Astrocyte of the spinal cord (primary cell): ENCODE measurements around the gene MGLL.

Source experiments
- DNase-seq: peaks from one replicate; pipeline ENCODE4 v3.0.0; 2011; ENCODE audit warnings: low read depth, low spot score
- H3K4me3 ChIP-seq: 2 replicates; pipeline ENCODE4 v1.5.1; 2011; ENCODE audit warnings: low read depth, mild to moderate bottlenecking, low read length, moderate library complexity
- CTCF ChIP-seq: IDR thresholded peaks from 2 replicates; pipeline ENCODE4 v1.5.1; 2012; ENCODE audit warnings: low read depth, mild to moderate bottlenecking, low read length, inconsistent platforms
- in situ Hi-C: cut with HindIII; loops from 2 replicates; pipeline ENCODE4 v1.10.0; 2017; ENCODE audit warnings: low sequenced_read_pairs

Gene MGLL

GRCh38 chr3:127663151-127663550 lies 159.2 kb downstream of the MGLL start:
- TF ChIP-seq CTCF = no peak
- in situ Hi-C loops = no loop called here
- no peak overlapping the region for H3K4me3 ChIP-seq
- no peak for DNase-seq

GRCh38 chr3:127662001-127662469 lies 160.3 kb downstream of the MGLL start:
- DNase-seq = no peak
- in situ Hi-C loops = no loop called here
- TF ChIP-seq CTCF = no peak
- H3K4me3 ChIP-seq = no peak overlapping the region

DNA sequence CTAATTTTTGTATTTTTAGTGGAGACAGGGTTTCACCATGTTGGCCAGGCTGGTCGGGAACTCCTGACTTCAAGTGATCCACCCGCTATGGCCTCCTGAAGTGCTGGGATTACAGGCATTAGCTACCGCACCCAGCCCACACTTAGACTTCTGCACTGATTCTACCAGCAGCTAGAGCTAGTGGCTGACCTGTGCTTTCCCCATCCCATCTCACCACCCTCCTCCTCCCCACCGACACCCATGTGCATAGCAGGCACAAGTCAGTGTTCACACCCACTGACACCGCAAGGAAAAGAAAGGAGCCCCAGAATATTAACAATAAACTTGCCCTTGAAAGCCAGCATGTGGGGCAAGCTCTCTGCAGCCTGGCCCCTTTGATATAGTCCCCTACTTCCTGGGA lies 160.7 kb downstream of the MGLL start:
- in situ Hi-C loops = no loop called here
- DNase-seq = no peak
- no peak overlapping the region for H3K4me3 ChIP-seq
- no peak for TF ChIP-seq CTCF

DNA sequence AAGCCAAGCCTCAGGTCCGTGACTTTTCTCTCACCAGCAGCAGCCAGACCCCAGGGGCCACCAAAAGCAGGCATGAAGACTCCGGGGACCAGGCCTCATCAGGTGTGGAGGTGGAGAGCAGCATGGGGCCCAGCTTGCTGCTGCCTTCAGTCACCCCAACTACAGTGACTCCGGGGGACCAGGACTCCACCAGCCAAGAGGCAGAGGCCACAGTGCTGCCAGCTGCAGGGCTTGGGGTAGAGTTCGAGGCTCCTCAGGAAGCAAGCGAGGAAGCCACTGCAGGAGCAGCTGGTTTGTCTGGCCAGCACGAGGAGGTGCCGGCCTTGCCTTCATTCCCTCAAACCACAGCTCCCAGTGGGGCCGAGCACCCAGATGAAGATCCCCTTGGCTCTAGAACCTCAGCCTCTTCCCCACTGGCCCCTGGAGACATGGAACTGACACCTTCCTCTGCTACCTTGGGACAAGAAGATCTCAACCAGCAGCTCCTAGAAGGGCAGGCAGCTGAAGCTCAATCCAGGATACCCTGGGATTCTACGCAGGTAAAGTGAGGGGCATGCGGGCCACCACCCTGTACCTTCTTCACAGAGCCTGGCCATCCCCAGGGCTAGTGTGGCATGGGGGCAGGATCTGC lies 161.6 kb downstream of the MGLL start:
- no peak for DNase-seq
- in situ Hi-C loops = no loop called here
- no peak overlapping the region for H3K4me3 ChIP-seq
- no peak for TF ChIP-seq CTCF

DNA sequence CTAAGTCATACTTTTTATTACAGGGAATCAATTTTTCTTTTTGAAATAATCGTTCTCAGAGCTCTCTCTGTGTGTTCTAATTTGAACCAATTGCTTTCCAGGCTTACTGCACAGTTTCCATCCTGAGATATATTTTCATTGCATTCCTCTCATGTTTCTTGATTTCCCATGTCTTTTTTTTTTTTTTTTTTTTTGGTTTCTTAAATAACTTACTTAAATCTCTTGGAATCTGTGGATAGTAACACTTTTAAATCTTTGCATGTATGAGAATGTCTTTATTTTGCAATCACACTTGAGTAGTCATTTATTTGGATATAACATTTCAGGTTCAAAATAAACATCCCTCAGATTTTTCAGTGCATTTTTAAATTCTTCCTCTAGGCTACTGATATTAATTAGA lies 164.1 kb downstream of the MGLL start:
- DNase-seq = no peak
- no peak for TF ChIP-seq CTCF
- H3K4me3 ChIP-seq = no peak overlapping the region
- in situ Hi-C loops = no loop called here

- in situ Hi-C loops = no loop called here
- no peak for DNase-seq
- TF ChIP-seq CTCF = no peak
- no peak overlapping the region for H3K4me3 ChIP-seq
Measured at GRCh38 chr3:127656906-127657305, 165.4 kb downstream of the MGLL start.
